Stimulated activated CD8-positive, alpha-beta memory T cell treated with anti-CD3 and anti-CD28 coated beads, Interleukin-7, amount 100 ng/mL, for 4 hours (primary cell): ENCODE data around the gene C1QC.
"Not testable (repeated sequence)": the region's sequence is repeated elsewhere in the genome, so short reads cannot be mapped to it uniquely, and the experiment has no call there.

Experiments used
- DNase-seq, 2 donors: peaks; one replicate each; pipeline ENCODE4 v3.0.0-alpha.2; 2020; ENCODE audit warnings: low read depth in 2 of 2

Gene C1QC

DNA sequence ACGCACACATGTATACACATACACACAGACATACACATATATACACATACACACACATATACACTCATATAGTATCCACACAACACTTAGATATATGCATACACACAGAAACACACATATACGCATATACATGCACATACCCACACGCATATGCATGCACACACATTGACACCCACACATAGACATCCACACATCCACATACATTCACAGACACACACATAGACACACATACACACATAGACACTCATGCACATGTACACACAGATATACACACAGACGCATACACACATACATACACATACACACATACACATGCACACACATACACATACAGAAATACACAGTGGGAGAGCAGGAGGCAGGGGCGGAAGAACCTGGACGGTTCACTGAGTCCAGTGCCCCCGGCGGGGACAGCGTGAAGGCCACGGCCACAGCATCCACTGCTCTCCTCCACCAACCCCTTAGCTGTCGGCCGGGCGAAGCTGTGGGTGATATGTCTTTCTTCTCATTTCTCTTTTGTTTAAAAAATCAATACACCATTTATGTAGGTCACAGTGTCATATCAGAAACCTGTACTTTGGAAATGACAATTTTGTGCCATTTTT lies 6.8 kb downstream of the C1QC start:
- no peak for DNase-seq

DNA sequence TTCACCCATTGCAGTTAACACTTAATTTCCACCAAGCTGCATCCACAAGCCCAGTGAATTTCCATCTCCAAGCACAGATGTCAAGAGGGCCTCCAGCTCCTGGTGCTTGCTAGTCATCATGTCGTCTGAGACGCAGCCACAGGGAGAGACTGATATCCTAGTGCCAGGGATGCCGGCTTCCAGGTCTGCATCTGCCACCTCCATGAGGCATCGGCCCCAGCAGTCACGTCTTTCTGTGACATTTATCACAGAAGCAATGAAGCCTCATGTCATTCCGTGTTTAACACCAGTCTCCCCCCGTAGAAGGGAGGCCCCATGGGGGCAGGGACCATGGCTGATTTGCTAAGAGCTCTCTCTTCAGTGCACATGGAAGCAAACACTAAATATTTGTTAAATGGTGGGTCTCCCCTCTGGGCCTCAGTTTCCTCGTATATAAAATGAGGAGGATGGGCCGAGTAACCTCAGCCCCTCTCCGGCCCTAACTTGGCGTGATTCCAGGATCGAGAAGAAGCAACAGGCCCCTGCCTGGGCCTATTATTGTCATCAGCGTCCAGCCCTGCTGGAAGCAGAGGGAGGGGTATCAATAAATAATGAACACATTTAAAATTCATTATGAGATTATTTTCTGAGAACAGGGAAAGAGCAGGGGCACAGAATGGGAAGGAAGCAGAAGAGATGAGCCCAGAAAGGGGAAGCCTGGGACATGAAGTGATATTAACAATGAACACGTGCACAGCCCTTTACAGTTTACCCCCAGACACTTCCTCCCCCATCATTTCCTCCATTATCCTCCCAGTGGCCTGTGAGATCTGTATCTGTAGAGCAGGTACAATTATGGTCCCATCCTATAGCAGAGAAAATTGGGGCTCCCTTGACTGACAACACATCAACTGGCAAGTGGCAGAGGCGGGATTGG lies 8.8 kb downstream of the C1QC start:
- DNase-seq = no peak

DNA sequence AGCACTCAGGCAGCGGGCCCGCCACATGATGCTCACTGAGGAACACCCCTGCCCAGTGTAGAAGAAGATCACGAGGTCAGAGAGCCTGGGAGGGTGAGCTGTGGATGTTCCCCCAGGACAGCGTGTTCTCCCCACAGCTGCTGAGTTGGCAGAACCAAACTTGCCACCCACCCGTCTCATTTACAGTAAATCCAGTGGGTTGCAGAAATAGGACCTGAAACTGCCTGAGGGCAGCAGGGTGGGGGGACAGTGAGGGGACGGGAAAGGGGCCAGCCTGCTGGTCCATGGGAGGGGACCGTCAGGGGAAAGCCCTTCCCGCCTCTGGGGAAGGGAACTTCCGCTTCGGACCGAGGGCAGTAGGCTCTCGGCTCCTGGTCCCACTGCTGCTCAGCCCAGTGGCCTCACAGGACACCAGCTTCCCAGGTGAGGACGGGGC lies 9.5 kb downstream of the C1QC start, which contains the start of gene C1QB:
Gene C1QB (plus strand): TSS at position 356 of the 436 bp plus-strand sequence. CDS start 6,227 bp downstream, outside the sequence.
- DNase-seq = no peak

DNA sequence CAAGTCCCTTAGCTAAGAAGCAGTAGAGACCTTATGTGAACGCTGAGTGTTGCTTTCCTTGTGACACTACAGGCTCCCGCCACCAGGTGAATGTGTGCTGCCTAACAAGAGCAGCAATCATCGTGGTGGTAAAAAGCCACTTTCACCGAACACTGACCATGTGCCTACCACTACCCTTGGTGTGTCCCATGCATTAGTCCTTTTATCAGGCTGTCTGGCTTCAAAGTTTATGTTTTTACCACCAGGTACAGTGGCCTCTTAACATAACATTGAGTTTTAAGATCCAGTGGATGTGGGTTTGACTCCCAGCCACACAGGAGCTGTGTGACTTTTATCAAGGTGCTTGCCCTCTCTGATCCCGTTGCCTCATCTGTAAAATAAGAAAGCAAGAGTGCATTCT lies 11.3 kb downstream of the C1QC start:
- DNase-seq = no peak

DNA sequence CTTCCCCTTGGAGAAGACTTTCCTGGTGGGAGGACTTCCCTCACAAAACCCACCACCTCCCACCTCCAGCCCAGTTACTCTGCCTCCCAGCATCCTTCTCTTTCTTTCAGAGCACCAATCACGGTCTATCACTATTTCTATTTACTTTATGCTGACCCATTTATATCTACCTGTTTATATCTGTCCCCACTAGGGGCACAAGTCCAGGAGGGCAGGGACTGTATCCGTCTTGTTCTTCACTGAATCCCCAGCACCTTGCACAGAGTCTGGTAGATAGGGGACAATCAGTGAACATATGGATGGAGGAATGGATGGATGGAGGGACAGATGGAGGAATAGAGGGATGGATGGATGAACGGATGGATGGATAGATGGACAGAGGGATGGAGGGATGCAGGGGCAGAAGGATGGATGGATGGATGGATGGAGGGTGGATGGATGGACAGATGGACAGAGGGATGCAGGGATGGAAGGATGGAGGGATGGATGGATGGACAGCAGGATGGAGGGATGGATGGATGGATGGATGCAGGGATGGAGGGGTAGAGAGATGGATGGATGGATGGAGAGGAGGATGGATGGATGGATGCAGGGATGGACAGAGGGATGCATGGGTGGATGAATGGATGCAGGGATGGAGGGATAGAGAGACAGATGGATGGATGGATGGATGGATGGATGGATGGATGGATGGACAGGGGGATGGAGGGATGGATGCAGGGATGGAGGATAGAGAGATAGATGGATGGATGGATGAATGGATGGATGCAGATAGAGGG lies 15.1 kb downstream of the C1QC start:
- DNase-seq = no peak

DNA sequence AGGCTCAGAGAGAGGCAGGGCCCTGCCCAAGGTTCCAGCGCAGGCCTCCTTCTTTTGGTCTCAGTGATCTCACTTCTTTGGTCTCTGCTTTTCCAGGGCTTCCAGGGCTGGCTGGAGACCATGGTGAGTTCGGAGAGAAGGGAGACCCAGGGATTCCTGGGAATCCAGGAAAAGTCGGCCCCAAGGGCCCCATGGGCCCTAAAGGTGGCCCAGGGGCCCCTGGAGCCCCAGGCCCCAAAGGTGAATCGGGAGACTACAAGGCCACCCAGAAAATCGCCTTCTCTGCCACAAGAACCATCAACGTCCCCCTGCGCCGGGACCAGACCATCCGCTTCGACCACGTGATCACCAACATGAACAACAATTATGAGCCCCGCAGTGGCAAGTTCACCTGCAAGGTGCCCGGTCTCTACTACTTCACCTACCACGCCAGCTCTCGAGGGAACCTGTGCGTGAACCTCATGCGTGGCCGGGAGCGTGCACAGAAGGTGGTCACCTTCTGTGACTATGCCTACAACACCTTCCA lies 17.3 kb downstream of the C1QC start:
- no peak for DNase-seq

DNA sequence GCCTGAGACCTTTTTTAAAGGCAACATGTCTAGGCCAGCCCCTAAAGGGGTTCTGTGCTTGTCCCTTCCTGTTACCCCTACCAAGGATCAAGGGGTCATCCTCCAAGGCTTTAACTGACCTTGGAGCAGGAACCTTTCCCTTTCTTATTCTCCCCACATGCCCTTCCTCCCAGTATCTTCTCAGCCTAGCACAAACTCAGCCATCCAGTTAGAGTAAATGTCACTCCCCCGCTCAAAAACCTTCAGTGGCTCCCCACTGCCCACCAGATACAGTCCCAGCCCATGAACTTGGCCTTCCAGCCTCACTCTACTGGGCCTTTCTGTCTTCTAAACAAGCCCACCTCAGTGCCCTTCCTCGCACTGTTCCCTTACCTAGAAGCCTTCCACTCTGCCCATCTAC lies 18.4 kb downstream of the C1QC start:
- no peak for DNase-seq

DNA sequence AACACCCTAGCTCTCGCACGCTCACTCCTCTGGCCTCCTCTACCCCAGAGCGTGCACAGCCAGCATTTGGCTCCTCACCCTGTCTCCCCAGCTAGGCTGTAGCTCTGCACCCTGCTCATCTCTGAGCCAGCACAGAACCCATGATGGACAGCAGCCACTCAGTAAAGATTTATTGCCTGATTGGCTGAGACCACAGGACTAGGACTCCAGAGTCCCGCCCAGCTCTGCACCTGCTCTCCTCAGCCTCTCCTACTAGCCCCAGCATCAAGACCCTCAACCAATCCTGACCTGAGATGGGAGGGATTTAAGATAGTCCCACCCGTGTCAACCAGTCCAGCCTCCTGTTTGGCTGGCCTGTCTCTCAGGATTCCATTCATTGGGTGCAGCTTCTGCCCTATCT lies 18.9 kb downstream of the C1QC start:
- no peak for DNase-seq

DNA sequence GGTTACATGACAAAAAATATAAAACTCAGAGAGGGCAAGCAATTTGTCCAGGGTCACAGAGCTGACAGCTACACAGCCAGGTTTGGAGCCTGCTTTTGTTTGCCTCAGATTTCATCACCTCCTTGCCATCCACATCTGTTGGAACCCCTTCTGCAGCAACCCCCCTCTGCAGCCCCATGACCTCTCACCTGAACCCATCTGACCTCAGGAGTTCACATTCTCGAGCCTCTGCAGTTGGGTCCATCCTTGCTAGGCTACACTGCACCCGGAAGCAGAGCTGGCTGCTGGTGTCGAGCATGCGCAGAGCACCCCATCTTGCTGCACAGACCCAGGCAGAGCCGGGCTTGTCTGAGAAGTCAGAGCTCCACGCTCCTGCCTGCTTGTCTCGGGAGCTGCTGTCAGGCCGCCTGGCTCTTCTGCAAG lies 19.6 kb downstream of the C1QC start:
- DNase-seq = no peak

DNA sequence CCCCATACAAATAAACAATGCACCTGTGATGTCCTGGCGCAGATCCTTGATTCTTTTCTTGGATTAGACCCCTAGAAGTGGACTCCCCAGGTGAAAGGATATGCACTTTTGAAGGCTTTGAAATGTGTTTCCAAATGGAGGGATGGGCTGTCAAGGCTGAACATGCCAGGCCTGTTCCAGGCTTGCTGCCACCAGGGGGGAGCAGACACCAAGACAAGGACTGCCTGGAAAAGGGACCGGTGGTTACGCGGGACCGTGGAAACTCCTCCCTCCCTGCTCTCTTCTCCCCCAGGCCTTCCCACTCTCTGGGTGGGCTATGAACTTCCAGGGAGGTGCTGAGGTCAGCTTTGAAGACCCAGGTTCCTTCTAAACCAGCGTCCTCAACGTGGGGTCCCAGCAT lies 22.3 kb downstream of the C1QC start:
- no peak for DNase-seq

DNA sequence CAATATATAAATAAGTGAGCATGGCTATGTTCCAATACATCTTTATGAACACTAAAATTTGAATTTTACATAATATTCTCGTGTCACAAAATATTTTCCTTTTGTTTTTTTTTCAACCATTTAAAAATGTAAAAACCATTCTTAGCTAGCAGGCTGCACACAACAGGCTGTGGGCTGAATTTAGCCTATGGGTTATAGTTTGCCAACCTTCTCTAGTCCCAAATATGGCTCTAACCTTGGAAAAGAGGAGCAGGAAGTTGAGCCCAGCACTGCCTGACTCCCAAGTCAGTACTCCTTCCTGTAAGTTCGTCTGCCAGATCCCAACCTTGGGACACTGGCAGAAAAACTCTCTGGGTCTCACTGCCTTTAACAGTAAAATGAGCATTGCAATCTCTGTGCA lies 23.0 kb downstream of the C1QC start:
- DNase-seq = no peak

DNA sequence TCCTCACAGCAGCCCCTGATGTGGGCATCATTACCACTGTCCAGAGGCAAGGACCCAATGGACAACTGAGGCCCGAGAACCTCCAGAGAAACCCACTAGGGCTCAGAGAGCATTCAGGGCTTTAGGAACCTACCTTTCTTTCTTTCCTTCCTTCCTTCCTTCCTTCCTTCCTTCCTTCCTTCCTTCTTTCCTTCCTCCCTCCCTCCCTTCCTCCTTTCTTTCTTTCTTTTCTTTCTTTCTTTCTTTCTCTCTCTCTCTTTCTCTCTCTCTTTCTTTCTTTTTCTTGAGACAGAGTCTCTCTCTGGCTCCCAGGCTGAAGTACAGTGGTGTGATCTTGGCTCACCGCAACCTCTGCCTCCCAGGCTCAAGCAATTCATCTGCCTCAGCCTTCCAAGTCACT lies 25.4 kb downstream of the C1QC start:
- DNase-seq = not testable (repeated sequence)

DNA sequence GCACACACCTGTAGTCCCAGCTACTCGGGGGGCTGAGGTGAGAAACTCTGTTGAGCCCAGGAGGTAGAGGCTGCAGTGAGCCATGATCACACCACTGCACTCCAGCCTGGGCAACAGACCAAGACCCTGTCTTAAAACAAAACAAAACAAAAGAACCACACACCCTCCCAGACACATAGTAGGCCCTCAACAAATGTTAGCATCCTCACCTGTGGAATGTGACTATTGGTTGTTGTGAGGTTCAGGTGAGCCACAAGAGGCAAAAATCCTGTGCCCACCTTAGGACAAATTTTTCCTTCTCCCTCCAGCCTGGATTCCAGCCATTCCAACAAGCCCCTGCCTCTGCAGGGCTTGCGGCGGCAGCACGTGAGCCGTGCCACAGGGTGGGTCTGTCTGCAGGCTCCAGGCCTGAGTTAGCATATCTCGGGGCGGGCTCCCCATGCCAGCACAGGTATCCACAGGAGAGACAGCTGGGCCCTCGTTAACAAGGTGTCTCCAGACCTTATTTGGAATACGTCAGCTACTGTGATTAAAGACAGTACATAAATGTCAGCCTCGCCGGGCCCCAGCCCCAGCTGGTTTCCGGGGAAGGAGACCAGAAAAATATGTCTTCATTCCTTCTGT lies 27.0 kb downstream of the C1QC start:
- DNase-seq = no peak

DNA sequence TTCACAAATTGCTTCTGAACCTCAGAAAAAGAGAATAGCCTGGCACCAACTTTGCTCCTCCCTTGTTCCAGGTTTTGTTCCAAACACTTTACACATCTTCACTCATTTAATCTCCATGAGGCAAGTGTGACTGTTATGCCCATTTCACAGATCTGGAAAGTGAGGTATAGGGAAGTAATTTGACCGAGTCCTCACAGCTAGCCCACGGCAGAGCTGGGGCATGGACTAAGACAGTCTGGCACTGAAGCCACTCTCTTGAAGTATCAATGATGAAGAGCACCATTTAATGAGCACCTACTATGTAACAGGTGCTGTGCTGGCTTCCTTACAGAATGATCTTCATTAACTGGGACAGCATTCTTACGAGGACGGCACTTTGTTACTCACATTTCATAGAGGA lies 28.6 kb downstream of the C1QC start:
- no peak for DNase-seq

DNA sequence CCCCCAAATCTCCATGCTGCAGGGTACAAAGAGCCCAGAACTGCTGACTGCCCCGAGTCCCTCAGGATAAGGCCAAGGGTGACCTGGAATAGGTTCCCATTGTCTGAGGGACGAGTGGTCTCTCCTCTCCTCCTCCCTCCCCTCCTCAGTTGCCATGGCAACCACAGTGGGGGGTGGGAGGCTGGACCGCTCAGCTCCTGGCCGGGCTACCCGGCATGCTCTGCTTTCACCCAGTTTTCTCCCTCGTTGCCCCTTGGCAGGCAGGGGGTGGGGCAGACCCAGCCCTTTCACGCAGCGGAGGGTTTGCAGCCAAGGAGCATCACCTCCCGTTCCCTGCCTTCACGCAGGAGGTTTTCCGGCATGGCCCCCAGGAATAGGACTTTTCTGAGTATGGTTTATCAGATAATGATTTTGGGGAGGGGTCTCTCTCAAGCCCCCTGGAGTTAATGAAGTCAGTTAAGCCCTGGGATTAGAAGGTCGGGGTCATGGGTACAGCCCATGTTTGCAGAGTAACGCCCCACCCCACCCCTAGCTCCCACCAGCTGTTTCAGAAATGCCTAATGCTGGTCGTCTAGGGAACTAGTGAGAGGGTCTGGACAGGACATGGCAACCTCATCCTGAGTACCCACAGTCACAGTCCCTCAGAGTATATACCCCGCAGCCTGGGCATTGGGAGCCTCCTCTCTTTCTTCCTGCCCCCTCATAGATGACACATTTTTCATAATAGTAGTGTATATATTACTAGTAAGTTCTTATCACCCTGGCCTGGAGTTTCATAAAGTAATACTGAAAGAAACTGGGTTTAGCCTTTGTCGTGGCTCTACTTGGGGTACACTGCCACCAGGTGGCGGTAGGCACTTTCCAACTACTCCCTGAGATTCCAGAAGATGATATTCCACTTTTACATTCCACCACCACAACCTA lies 30.3 kb downstream of the C1QC start:
- DNase-seq = no peak

DNA sequence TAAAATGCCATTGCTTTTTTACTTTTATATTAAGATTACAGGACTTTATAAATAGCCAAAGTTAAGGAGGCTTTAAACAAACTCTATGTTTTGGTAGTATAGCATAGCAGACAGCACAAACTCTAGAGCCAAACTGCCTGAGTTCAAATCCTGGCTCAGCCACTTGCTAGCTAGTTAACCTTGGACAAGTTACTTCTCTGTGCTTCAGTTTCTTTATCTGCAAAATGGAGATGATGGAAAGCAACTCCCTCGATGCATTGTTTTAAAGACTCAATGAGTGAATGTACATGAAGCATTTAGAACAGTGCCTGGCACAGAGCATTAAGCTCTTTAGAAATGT lies 30.9 kb downstream of the C1QC start:
- DNase-seq = no peak

DNA sequence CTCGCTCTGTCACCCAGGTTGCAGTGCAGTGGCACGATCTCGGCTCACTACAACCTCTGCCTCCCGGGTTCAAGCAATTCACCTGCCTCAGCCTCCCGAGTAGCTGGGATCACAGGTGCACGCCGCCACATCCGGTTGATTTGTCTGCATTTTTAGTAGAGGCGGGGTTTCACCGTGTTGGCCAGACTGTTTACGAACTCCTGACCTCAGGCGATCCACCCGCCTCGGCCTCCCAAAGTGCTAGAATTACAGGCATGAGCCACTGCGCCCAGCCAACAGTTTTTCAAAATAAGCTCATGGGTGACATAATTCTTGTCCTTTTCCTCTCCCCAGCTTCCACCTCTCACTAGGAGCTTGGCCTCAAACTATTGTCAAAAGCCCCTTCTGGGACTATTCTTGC lies 32.7 kb downstream of the C1QC start:
- DNase-seq = not testable (repeated sequence)

DNA sequence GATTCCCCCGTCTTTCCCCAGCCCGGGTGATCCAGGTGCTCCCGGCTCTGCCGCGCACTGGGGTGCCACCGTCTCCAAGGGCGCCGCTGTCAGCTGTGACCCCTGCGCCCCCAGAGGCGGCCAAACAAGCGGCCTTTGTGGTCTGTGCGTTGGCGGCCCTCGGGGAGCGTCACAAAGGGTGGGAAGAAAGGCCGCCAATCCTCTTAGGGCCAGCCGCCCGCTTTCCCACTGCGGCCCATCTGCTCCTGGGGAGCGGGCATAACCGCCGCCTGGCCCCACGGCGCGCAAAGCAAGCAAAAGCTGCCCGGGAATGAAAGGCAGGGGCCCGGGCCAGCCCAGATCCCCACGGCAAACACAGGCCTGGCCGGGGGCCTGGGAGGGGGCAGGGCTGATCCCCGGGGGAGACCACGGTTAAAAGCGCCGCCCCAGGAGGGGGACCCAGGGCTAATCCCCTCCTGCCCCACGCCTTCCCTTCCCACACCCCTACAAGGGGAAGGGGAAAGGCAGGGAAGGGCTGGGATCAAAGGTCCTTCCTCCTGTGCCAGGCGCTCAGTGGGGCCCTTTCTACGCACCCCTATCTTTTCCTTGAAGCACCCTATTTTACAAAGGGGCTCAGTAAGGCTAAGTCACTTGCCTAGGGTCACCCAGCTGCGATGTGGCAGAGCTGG lies 33.6 kb downstream of the C1QC start:
- DNase-seq = no peak

DNA sequence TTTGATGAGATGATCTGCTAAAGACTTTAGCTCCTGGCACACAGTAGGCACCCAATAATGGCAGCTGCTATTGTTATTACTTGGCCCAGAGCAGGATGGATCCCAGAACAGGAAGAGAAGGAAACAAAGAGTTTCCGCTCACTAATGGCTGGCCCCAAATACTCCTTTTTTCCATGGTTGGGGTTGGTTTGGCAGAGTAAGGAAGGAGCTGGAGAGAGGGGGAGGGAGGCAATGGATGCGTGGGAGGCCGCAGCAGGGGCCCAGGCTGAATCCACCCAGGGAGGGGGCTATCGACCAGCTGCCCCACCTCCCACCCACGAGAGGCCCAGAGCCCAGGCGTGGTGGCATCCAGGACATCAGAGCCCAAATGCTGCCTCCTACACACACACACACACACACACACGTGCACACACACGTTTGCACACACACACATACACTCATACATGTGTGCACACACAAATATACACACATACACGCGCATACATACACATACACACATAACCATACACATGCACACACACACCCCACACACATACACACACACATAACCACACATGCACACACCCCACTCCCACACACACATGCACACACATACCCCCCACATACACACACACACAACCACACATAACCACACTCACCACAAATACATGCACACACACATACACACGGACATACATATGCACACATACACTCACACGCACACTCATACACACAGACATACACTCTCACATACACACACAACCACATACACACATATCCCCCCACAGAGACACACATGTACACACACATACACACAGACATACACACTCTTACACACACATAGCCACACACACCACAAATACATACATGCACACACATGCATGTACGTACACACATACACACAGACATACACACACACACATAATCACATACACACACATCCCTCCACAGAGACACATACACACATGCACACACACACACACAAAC lies 34.8 kb downstream of the C1QC start:
- no peak for DNase-seq
